ENCODE data around the gene SNRNP200.
A peak's percentile ranks its signal among the peaks of the same experiment; 100 is the strongest.

SNRNP200 gene

GRCh38 chr2:96253006-96253405 is 52.3 kb downstream of the SNRNP200 start:
- no peak overlapping the region for H3K27ac ChIP-seq (ENCODE audit: low read depth, low read length)
- H3K36me3 ChIP-seq (ENCODE audit: control insufficient read depth, insufficient read depth, low read length): peaks cover 38% of the 10 kb centered on the region
- H3K9ac ChIP-seq (ENCODE audit: low read length): no peak overlapping the region
- no peak overlapping the region for H3K4me3 ChIP-seq (ENCODE audit: low read length)
- H3K4me1 ChIP-seq (ENCODE audit: control insufficient read depth, insufficient read depth, low read length): peaks cover 3% of the 10 kb centered on the region
- H3K27me3 ChIP-seq (ENCODE audit: control insufficient read depth, insufficient read depth, low read length): no peaks in the 10 kb centered on the region

DNA sequence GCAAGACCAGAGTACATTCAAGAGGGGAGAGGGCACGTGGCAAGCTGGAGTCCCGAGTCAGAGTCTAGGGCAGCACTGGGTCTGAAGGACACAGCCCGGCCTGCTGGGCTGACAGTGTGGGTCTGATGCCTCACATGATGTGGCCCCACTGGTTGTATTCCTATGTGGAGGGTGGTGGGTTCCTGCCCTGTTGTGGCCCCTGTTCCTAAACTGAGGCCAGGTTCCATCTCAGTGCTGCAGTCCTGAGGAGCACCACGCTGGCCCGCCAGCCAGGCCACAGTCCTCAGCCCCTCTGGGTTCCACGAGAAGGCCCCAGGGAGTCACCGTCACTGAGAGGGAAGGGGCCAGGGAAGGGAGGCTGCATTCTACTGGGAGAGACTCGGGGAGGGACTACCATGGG is 52.8 kb downstream of the SNRNP200 start:
- no peaks in the 10 kb centered on the region for H3K27me3 ChIP-seq (ENCODE audit: control insufficient read depth, insufficient read depth, low read length)
- H3K4me3 ChIP-seq (ENCODE audit: low read length): no peak overlapping the region
- peaks cover 3% of the 10 kb centered on the region for H3K4me1 ChIP-seq (ENCODE audit: control insufficient read depth, insufficient read depth, low read length)
- H3K9ac ChIP-seq (ENCODE audit: low read length): no peak overlapping the region
- no peak overlapping the region for H3K27ac ChIP-seq (ENCODE audit: low read depth, low read length)
- H3K36me3 ChIP-seq (ENCODE audit: control insufficient read depth, insufficient read depth, low read length): peaks cover 38% of the 10 kb centered on the region

- Histone ChIP-seq H3K27ac (ENCODE audit: low read depth, low read length) (no peak overlapping the region), H3K4me1 (ENCODE audit: control insufficient read depth, insufficient read depth, low read length) (peaks cover 3% of the 10 kb centered on the region), H3K4me3 (ENCODE audit: low read length) (no peak overlapping the region), H3K27me3 (ENCODE audit: control insufficient read depth, insufficient read depth, low read length) (no peaks in the 10 kb centered on the region), H3K36me3 (ENCODE audit: control insufficient read depth, insufficient read depth, low read length) (peaks cover 38% of the 10 kb centered on the region), H3K9ac (ENCODE audit: low read length) (no peak overlapping the region)
Observed at GRCh38 chr2:96251721-96252292, 53.5 kb downstream of the SNRNP200 start.

- no peak overlapping the region for H3K4me3 ChIP-seq (ENCODE audit: low read length)
- H3K27me3 ChIP-seq (ENCODE audit: control insufficient read depth, insufficient read depth, low read length): no peaks in the 10 kb centered on the region
- no peak overlapping the region for H3K27ac ChIP-seq (ENCODE audit: low read depth, low read length)
- H3K9ac ChIP-seq (ENCODE audit: low read length): no peak overlapping the region
- H3K36me3 ChIP-seq (ENCODE audit: control insufficient read depth, insufficient read depth, low read length): peaks cover 38% of the 10 kb centered on the region
- H3K4me1 ChIP-seq (ENCODE audit: control insufficient read depth, insufficient read depth, low read length): peaks cover 3% of the 10 kb centered on the region
Observed at GRCh38 chr2:96250188-96250587, 55.2 kb downstream of the SNRNP200 start.

DNA sequence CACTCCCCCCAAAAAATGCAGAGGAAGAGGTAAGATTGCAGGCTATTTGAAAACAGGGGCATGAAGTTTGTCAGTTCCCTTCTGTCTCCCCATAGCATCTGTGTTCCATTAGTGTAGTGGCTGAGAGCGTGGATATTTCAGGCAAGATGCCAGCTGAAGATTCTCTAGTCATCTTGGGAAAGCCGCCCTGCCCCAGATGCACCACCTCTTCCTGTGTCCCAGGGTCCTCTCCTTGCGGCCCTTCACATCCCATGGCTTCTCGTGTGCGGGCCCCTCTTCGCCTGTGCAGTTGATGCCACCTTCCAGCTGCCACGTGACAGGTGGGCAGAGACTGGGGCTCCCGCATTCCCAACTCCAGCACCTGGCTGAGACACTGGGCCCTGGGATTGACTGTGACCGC is 55.7 kb downstream of the SNRNP200 start:
- Histone ChIP-seq H3K36me3 (ENCODE audit: control insufficient read depth, insufficient read depth, low read length) (peaks cover 35% of the 10 kb centered on the region), H3K27me3 (ENCODE audit: control insufficient read depth, insufficient read depth, low read length) (no peaks in the 10 kb centered on the region), H3K27ac (ENCODE audit: low read depth, low read length) (no peak overlapping the region), H3K9ac (ENCODE audit: low read length) (no peak overlapping the region), H3K4me3 (ENCODE audit: low read length) (no peak overlapping the region), H3K4me1 (ENCODE audit: control insufficient read depth, insufficient read depth, low read length) (peaks cover 3% of the 10 kb centered on the region)

DNA sequence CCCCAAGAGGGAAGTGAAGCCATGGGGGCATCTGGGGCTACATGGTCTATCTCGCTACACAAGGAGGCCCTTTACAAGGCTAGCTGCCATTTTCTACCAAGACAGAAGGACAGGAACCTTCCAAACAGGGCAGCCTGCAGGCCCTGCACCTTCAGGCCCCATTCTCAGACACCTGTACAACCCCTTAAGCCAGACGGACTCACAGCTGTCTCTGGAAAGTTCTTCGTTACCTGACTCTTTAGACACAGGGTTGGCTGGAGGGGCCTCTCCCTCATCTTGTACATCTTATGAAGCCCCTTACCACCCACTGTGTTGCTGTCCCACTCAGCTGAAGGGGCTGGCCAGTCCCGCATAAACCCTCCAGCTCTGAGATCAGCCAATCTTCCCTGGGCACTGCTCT is 56.7 kb downstream of the SNRNP200 start:
- no peak overlapping the region for H3K9ac ChIP-seq (ENCODE audit: low read length)
- H3K4me1 ChIP-seq (ENCODE audit: control insufficient read depth, insufficient read depth, low read length): peaks cover 3% of the 10 kb centered on the region
- no peak overlapping the region for H3K27ac ChIP-seq (ENCODE audit: low read depth, low read length)
- H3K36me3 ChIP-seq (ENCODE audit: control insufficient read depth, insufficient read depth, low read length): peaks cover 25% of the 10 kb centered on the region
- no peak overlapping the region for H3K4me3 ChIP-seq (ENCODE audit: low read length)
- no peaks in the 10 kb centered on the region for H3K27me3 ChIP-seq (ENCODE audit: control insufficient read depth, insufficient read depth, low read length)

DNA sequence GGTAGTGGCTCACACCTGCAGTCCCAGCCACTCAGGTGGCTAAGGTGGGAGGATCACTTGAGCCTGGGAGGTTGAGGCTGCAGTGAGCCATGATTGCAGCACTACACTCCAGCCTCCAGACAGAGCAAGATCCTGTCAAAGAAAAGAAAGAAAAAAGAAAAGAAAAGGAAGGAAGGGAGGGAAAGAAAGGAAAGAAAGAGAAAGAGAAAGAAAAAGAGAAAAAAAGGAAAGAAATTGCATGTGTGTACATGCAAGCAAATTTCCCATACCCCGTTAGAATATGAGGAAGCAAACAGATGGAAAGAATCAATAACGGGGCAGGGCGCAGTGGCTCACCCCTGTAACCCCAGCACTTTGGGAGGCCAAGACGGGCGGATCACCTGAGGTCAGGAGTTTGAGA is 57.5 kb downstream of the SNRNP200 start:
- peaks cover 3% of the 10 kb centered on the region for H3K4me1 ChIP-seq (ENCODE audit: control insufficient read depth, insufficient read depth, low read length)
- no peak overlapping the region for H3K4me3 ChIP-seq (ENCODE audit: low read length)
- peaks cover 17% of the 10 kb centered on the region for H3K36me3 ChIP-seq (ENCODE audit: control insufficient read depth, insufficient read depth, low read length)
- no peak overlapping the region for H3K27ac ChIP-seq (ENCODE audit: low read depth, low read length)
- no peak overlapping the region for H3K9ac ChIP-seq (ENCODE audit: low read length)
- H3K27me3 ChIP-seq (ENCODE audit: control insufficient read depth, insufficient read depth, low read length): no peaks in the 10 kb centered on the region

GRCh38 chr2:96247009-96247408 is 58.3 kb downstream of the SNRNP200 start:
- peaks cover 8% of the 10 kb centered on the region for H3K36me3 ChIP-seq (ENCODE audit: control insufficient read depth, insufficient read depth, low read length)
- no peak overlapping the region for H3K27ac ChIP-seq (ENCODE audit: low read depth, low read length)
- peaks cover 3% of the 10 kb centered on the region for H3K4me1 ChIP-seq (ENCODE audit: control insufficient read depth, insufficient read depth, low read length)
- H3K9ac ChIP-seq (ENCODE audit: low read length): no peak overlapping the region
- H3K27me3 ChIP-seq (ENCODE audit: control insufficient read depth, insufficient read depth, low read length): no peaks in the 10 kb centered on the region
- H3K4me3 ChIP-seq (ENCODE audit: low read length): no peak overlapping the region

GRCh38 chr2:96245609-96246390 is 59.5 kb downstream of the SNRNP200 start:
- Histone ChIP-seq H3K27ac (ENCODE audit: low read depth, low read length) (no peak overlapping the region), H3K27me3 (ENCODE audit: control insufficient read depth, insufficient read depth, low read length) (no peaks in the 10 kb centered on the region), H3K9ac (ENCODE audit: low read length) (no peak overlapping the region), H3K4me1 (ENCODE audit: control insufficient read depth, insufficient read depth, low read length) (no peaks in the 10 kb centered on the region), H3K4me3 (ENCODE audit: low read length) (no peak overlapping the region), H3K36me3 (ENCODE audit: control insufficient read depth, insufficient read depth, low read length) (peaks cover 4% of the 10 kb centered on the region)

DNA sequence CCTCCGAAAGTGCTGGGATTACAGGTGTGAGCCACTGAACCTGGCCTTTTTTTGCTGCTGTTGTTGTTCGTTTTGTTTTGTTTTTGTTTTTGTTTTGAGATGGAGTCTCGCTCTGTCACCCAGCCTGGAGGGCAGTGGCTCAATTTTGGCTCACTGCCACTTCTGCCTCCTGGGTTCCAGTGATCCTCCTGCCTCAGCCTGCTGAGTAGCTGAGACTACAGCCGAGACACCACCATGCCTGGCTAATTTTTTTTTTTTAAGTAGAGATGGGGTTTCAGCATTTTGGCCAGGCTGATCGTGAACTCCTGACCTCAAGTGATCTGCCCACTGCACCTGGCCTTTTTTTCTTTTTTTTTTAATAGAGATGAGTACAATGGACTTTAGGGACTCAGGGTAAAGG is 61.5 kb downstream of the SNRNP200 start:
- Histone ChIP-seq H3K36me3 (ENCODE audit: control insufficient read depth, insufficient read depth, low read length) (no peaks in the 10 kb centered on the region), H3K9ac (ENCODE audit: low read length) (no peak overlapping the region), H3K27ac (ENCODE audit: low read depth, low read length) (no peak overlapping the region), H3K4me3 (ENCODE audit: low read length) (no peak overlapping the region), H3K4me1 (ENCODE audit: control insufficient read depth, insufficient read depth, low read length) (no peaks in the 10 kb centered on the region), H3K27me3 (ENCODE audit: control insufficient read depth, insufficient read depth, low read length) (no peaks in the 10 kb centered on the region)

- H3K27me3 ChIP-seq (ENCODE audit: control insufficient read depth, insufficient read depth, low read length): no peaks in the 10 kb centered on the region
- H3K4me3 ChIP-seq (ENCODE audit: low read length): no peak overlapping the region
- H3K27ac ChIP-seq (ENCODE audit: low read depth, low read length): peak overlapping the region; percentile 15
- H3K9ac ChIP-seq (ENCODE audit: low read length): no peak overlapping the region
- H3K4me1 ChIP-seq (ENCODE audit: control insufficient read depth, insufficient read depth, low read length): no peaks in the 10 kb centered on the region
- H3K36me3 ChIP-seq (ENCODE audit: control insufficient read depth, insufficient read depth, low read length): no peaks in the 10 kb centered on the region
Observed at GRCh38 chr2:96241900-96242611, 63.3 kb downstream of the SNRNP200 start.

DNA sequence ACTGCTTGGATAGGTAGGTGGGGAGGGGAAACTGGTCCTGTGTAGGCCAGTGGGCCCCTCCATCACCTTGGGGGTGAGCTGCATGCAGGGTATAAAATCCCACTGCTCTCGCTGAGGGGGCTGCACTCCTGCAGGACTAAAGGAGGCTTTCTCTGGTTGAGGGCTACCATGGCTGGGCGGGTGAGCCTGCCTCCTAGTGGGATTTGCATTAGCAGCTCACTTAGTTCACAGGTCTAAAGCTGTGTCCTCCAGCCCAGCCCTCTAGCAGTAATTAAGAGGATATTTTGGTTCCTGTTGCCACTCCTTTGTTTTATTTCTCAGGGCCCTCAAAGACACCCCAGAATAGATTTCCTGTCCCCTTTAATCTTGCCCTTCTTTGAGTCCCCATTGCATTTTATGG is 64.1 kb downstream of the SNRNP200 start:
- no peak overlapping the region for H3K9ac ChIP-seq (ENCODE audit: low read length)
- H3K27me3 ChIP-seq (ENCODE audit: control insufficient read depth, insufficient read depth, low read length): no peaks in the 10 kb centered on the region
- no peak overlapping the region for H3K27ac ChIP-seq (ENCODE audit: low read depth, low read length)
- no peak overlapping the region for H3K4me3 ChIP-seq (ENCODE audit: low read length)
- no peaks in the 10 kb centered on the region for H3K36me3 ChIP-seq (ENCODE audit: control insufficient read depth, insufficient read depth, low read length)
- H3K4me1 ChIP-seq (ENCODE audit: control insufficient read depth, insufficient read depth, low read length): no peaks in the 10 kb centered on the region
